Psoas muscle (tissue), 8 donors: ENCODE measurements around the gene TMEM205. TPM values are rescaled to one million over a fixed set of nuclear protein-coding genes. Genes with fewer than 3 reads are reported as not detected.
A peak's percentile ranks its signal among the peaks of the same experiment; 100 is the strongest.
"Not testable (repeated sequence)": the region's sequence is repeated elsewhere in the genome, so short reads cannot be mapped to it uniquely, and the experiment has no call there.

Experiments
- ATAC-seq, 4 donors: fragments of 200-7000 bp; cut with Tn5 transposase; one replicate each; pipeline ENCODE4 v1.9.1; 2020; ENCODE audit warnings: moderate library complexity in 3 of 4, mild to moderate bottlenecking in 2 of 4
- DNase-seq, 2 donors: peaks; one replicate each; pipeline ENCODE4 v3.0.0-alpha.2; 2020
- H3K27ac ChIP-seq: fragments of 200-600 bp; one replicate; pipeline ENCODE4 v1.8.0; 2022
- H3K27me3 ChIP-seq, 3 donors: fragments of 200-600 bp in 1 of 3; one replicate each; pipeline versions ENCODE4 v1.6.1 to v1.8.0; 2013 to 2022; ENCODE audit warnings: low read length in 2 of 3, mild to moderate bottlenecking in 2 of 3, moderate library complexity in 1 of 3; ENCODE audit not compliant: insufficient read depth in 3 of 3
- H3K36me3 ChIP-seq, 2 donors: fragments of 200-600 bp in 1 of 2; one replicate each; pipeline versions ENCODE4 v1.6.1 to v1.8.0; 2013 to 2022; ENCODE audit warnings: low read depth in 1 of 2, mild to moderate bottlenecking in 1 of 2, moderate library complexity in 1 of 2; ENCODE audit not compliant: insufficient read depth in 1 of 2
- H3K4me1 ChIP-seq: fragments of 200-600 bp; one replicate; pipeline ENCODE4 v1.8.0; 2022
- H3K4me3 ChIP-seq: fragments of 200-600 bp; one replicate; pipeline ENCODE4 v1.8.0; 2022; ENCODE audit warnings: mild to moderate bottlenecking
- H3K9me3 ChIP-seq: fragments of 200-600 bp; one replicate; pipeline ENCODE4 v1.8.0; 2022
- WGBS, 3 donors: extraction: QIAGEN DNeasy Blood & Tissue Kit; methylation state at CpG; one replicate each; pipeline versions ENCODE4 v1.1.6 to v1.1.7; 2013; 5-methylcytosine and 5-hydroxymethylcytosine counted together
- intact Hi-C, 2 donors: fragments of 100-400 bp; cut with DNase I; formaldehyde crosslinking; loops; one replicate each; pipeline versions ENCODE4 v1.11.0 to v1.14.2; 2022
- polyA plus RNA-seq, 3 donors: library from polyadenylated mRNA; stranded (reverse); fragments of 200-250 nt; gene quantifications; one replicate each; pipeline ENCODE4 v1.2.3, GENCODE V29; 2013
- total RNA-seq, 4 donors: library from RNA; stranded (reverse); fragmentation: NEBNext Ultra II Directional in 2 of 4; extraction: Animal tissue kit (Norgen Biotek cat#: 25700) in 2 of 4; gene quantifications; one replicate each; pipeline versions ENCODE4 v1.2.1 to v1.2.4, GENCODE V29; 2021 to 2023
- TF ChIP-seq, protein P1 (sequence below): fragments of 200-600 bp; IDR thresholded peaks from one replicate; pipeline ENCODE4 v1.8.0; 2022; ENCODE audit warnings: antibody characterized with exemption
- donor health status: healthy with polysubstance abuse.
- donor health status: DM: no; HTN: no; CAD: no; lungs with moderate emphysema.
- donor health status: Bipolar disorder and iron deficiency.
- donor health status: healthy.
- donor health status: DM: yes; HTN: yes; CAD: no.
- donor health status: DM: no; HTN: no; CAD: no.
- donor health status: DM: no; HTN: no; CAD: no.
- donor health status: DM: yes; HTN: yes; CAD: no.

TMEM205 gene
- total and polyA plus RNA-seq, 7 donors, result 63.0 to 95.1 (median 70.8) TPM

DNA sequence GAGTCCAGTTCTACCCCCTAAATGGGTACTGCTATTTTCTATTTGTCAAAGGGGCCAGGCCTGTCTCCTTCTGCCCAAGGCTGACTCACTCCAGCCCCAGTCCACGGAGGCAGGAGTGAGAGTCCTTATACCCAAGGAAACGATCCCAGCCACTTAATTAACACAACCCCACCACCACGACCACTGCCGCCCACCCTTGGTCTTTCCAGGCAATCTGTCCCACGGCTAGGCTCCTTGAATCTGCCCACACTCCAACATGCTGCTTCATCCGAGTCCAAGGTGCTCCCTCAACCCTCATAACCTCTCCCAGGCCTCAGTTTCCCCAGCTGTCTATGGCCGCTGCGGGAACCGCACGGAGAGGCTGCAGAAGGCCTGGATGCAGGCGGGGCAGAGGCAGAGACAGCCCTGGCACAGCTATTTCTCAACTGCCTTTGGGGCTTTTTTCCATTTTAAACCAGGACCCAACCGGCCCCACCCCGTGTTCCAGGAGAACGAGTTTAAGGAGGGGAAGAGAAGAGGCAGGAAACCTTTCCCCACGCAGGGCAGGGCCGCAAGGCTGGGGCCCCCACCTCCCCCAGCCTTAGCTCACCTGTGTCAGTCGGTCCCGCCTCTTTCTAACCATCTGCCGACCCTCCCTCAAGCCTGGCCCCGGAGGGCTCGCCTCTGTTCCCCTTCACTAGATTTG, 7.4 kb downstream of the TMEM205 start:
- ATAC-seq (peak in 3 of 4 donors; percentile 7 to 21 (median 8)), DNase-seq (no peak)
- Histone ChIP-seq H3K27ac (peak overlapping the region; percentile 63), H3K36me3 (peaks cover 4 to 57% of the 10 kb centered on the region in 2 donors), H3K27me3 (no peaks in the 10 kb centered on the region), H3K4me1 (no peaks in the 10 kb centered on the region), H3K4me3 (peak overlapping the region; percentile 69), H3K9me3 (no peaks in the 10 kb centered on the region)
- WGBS, 3 donors, result 49 to 50% (median 49%) methylated on average over 18 to 21 of the region's 21 CpGs
- intact Hi-C loops, result no loop called here
- TF ChIP-seq, protein P1, sequence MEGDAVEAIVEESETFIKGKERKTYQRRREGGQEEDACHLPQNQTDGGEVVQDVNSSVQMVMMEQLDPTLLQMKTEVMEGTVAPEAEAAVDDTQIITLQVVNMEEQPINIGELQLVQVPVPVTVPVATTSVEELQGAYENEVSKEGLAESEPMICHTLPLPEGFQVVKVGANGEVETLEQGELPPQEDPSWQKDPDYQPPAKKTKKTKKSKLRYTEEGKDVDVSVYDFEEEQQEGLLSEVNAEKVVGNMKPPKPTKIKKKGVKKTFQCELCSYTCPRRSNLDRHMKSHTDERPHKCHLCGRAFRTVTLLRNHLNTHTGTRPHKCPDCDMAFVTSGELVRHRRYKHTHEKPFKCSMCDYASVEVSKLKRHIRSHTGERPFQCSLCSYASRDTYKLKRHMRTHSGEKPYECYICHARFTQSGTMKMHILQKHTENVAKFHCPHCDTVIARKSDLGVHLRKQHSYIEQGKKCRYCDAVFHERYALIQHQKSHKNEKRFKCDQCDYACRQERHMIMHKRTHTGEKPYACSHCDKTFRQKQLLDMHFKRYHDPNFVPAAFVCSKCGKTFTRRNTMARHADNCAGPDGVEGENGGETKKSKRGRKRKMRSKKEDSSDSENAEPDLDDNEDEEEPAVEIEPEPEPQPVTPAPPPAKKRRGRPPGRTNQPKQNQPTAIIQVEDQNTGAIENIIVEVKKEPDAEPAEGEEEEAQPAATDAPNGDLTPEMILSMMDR, result no peak

DNA sequence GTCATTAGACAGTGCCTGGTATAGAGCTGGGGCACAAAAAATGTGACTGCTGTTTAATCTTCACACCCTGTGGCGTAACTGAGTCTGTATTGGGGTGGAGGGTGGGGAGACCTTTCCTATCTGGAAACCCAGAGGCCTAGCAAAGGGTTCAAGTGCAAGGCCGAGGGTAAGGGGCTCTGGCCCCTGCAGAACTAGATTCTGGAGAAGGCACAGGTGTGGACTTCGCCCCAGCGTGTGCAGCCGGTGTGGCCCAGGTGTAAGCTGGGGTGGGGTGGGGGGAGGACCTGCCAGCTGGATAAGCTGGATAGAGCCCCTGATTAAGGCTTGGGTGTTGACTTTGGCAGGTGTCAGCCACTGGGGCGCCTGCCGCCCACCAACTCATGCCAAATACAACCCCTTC, 7.9 kb downstream of the TMEM205 start:
- peak overlapping the region; percentile 69 for H3K4me3 ChIP-seq
- DNase-seq, result no peak
- WGBS, 3 donors, result 92 to 95% (median 94%) methylated on average over 7 of the region's 7 CpGs

GRCh38 chr19:11337080-11337479, 9.0 kb downstream of the TMEM205 start:
- no peak for ATAC-seq
- intact Hi-C loops, result no loop called here
- DNase-seq, result no peak
- no peaks in the 10 kb centered on the region for H3K27me3 ChIP-seq
- peaks cover 4 to 59% of the 10 kb centered on the region in 2 donors for H3K36me3 ChIP-seq
- TF ChIP-seq, protein P1, result no peak
- H3K9me3 ChIP-seq, result no peaks in the 10 kb centered on the region
- 80 to 81% (median 80%) methylated on average over 13 to 14 of the region's 14 CpGs for WGBS, 3 donors
- H3K27ac ChIP-seq, result no peak overlapping the region
- H3K4me1 ChIP-seq, result no peaks in the 10 kb centered on the region
- H3K4me3 ChIP-seq, result no peak overlapping the region

More for the DNA sequence above, 7.9 kb downstream of the TMEM205 start:
- intact Hi-C loops, result no loop called here
- Histone ChIP-seq H3K27ac (no peak overlapping the region), H3K27me3 (no peaks in the 10 kb centered on the region), H3K36me3 (peaks cover 4 to 59% of the 10 kb centered on the region in 2 donors), H3K4me1 (no peaks in the 10 kb centered on the region), H3K9me3 (no peaks in the 10 kb centered on the region)
- no peak for ATAC-seq
- TF ChIP-seq, protein P1, result no peak

DNA sequence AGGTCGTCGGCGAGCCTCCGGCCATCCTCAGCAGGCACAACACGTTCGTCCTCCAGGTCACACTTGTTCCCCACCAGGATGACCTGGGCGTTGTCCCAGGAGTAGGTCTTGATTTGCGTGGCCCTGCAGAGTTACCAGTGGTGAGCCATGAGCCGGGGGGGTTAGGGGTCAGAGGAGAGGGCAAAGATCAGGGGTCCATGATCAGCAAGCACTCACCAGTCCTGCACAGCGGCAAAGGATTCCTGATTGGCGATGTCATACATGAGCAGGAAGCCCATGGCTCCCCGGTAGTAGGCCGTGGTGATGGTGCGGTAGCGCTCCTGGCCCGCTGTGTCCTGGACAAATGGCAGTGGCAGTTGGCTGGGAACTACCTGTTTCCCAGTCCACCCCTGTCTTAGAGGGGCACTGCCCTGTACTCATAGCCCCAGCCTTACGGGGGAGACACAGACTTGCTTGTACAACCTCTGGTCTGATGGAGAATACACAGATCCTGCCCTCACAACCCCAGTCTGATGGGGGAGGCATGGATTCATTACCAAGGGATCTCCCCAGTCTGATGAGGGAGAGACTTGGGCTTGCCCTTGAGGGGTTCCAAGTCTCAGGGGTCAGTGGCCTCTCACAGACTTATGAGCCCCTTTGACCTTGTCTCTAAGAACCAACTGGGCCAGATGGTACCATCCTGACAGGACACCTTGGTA, 10.5 kb downstream of the TMEM205 start:
- intact Hi-C loops, result no loop called here
- WGBS, 3 donors, result 94% methylated on average over 17 of the region's 17 CpGs
- no peak for DNase-seq
- H3K9me3 ChIP-seq, result no peaks in the 10 kb centered on the region
- no peak overlapping the region for H3K27ac ChIP-seq
- no peak for ATAC-seq
- TF ChIP-seq, protein P1, result no peak
- H3K4me3 ChIP-seq, result no peak overlapping the region
- H3K27me3 ChIP-seq, result no peaks in the 10 kb centered on the region
- H3K4me1 ChIP-seq, result no peaks in the 10 kb centered on the region
- peaks cover 4 to 65% of the 10 kb centered on the region in 2 donors for H3K36me3 ChIP-seq

DNA sequence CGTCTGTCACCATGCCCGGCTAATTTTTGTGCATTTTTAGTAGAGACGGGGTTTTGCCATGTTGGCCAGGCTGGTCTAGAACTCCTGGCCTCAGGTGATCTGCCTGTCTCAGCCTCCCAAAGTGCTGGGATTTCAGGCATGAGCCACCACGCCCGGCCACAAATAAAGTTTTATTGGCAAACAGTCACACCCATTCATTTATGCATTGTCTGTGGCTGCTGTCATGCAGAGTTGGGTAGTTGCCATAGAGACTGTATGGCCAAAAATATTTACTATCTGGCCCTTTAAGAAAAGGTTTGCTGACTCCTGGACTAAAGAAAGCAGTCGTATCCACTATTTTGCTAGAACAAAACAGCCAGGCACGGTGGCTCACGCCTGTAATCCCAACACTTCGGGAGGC, 12.2 kb downstream of the TMEM205 start:
- intact Hi-C loops, H3K27ac ChIP-seq, DNase-seq, ATAC-seq, H3K4me3 ChIP-seq, H3K9me3 ChIP-seq, H3K4me1 ChIP-seq, H3K27me3 ChIP-seq: not testable (repeated sequence)
- H3K36me3 ChIP-seq, result peaks cover 4 to 77% of the 10 kb centered on the region in 2 donors
- WGBS, 3 donors, result 82 to 86% (median 83%) methylated on average over 9 of the region's 9 CpGs
